ENCODE results near the gene IL4I1.
A peak's percentile ranks its signal among the peaks of the same experiment; 100 is the strongest.

Gene IL4I1

GRCh38 chr19:49848938-49849337 lies 47.7 kb downstream of the IL4I1 start:
- peaks cover 32 to 33% of the 10 kb centered on the region in 2 donors for H3K4me1 Mint-ChIP-seq (ENCODE audit: low read depth in 2 of 2)
- H3K9me3 Mint-ChIP-seq, result no peaks in the 10 kb centered on the region
- H3K4me3 Mint-ChIP-seq, result peak overlapping the region; percentile 34 to 49
- no peak overlapping the region for H3K27ac Mint-ChIP-seq
- H3K36me3 Mint-ChIP-seq (ENCODE audit: insufficient read depth), result peaks cover 10% of the 10 kb centered on the region
- no peaks in the 10 kb centered on the region for H3K27me3 Mint-ChIP-seq
- ATAC-seq (replicated peaks) (no peak), DNase-seq (no peak)

GRCh38 chr19:49847731-49848696 lies 48.7 kb downstream of the IL4I1 start:
- peaks cover 10% of the 10 kb centered on the region for H3K36me3 Mint-ChIP-seq (ENCODE audit: insufficient read depth)
- no peaks in the 10 kb centered on the region for H3K9me3 Mint-ChIP-seq
- ATAC-seq (replicated peaks) (no peak), DNase-seq (no peak)
- peak overlapping the region in 1 of 2 donors; percentile 31 for H3K4me3 Mint-ChIP-seq
- no peak overlapping the region for H3K27ac Mint-ChIP-seq
- H3K4me1 Mint-ChIP-seq (ENCODE audit: low read depth in 2 of 2), result peaks cover 28 to 30% of the 10 kb centered on the region in 2 donors
- H3K27me3 Mint-ChIP-seq, result no peaks in the 10 kb centered on the region

- Mint-ChIP-seq H3K27ac (no peak overlapping the region), H3K4me1 (ENCODE audit: low read depth in 2 of 2) (peaks cover 18 to 20% of the 10 kb centered on the region in 2 donors), H3K36me3 (ENCODE audit: insufficient read depth) (peaks cover 8% of the 10 kb centered on the region), H3K4me3 (no peak overlapping the region), H3K9me3 (no peaks in the 10 kb centered on the region), H3K27me3 (no peaks in the 10 kb centered on the region)
- no peak for DNase-seq
- no peak for ATAC-seq (replicated peaks)
Measured at GRCh38 chr19:49846408-49846807, 50.3 kb downstream of the IL4I1 start.

- H3K36me3 Mint-ChIP-seq (ENCODE audit: insufficient read depth), result peaks cover 7% of the 10 kb centered on the region
- no peaks in the 10 kb centered on the region for H3K9me3 Mint-ChIP-seq
- no peak for DNase-seq
- no peak for ATAC-seq (replicated peaks)
- H3K27me3 Mint-ChIP-seq, result no peaks in the 10 kb centered on the region
- no peak overlapping the region for H3K27ac Mint-ChIP-seq
- no peak overlapping the region for H3K4me3 Mint-ChIP-seq
- H3K4me1 Mint-ChIP-seq (ENCODE audit: low read depth in 2 of 2), result peaks cover 18 to 20% of the 10 kb centered on the region in 2 donors
Measured at GRCh38 chr19:49845414-49845813, 51.3 kb downstream of the IL4I1 start.

GRCh38 chr19:49844138-49845095 lies 52.3 kb downstream of the IL4I1 start:
- H3K4me3 Mint-ChIP-seq, result no peak overlapping the region
- no peak for DNase-seq

GRCh38 chr19:49843265-49843664 lies 53.4 kb downstream of the IL4I1 start:
- Mint-ChIP-seq H3K4me3 (no peak overlapping the region), H3K27ac (no peak overlapping the region), H3K4me1 (ENCODE audit: low read depth in 2 of 2) (peaks cover 4 to 5% of the 10 kb centered on the region in 2 donors), H3K9me3 (no peaks in the 10 kb centered on the region), H3K27me3 (no peaks in the 10 kb centered on the region), H3K36me3 (ENCODE audit: insufficient read depth) (peaks cover 6% of the 10 kb centered on the region)
- peak; percentile 54 for ATAC-seq (replicated peaks)
- no peak for DNase-seq

More at GRCh38 chr19:49844138-49845095, 52.3 kb downstream of the IL4I1 start:
- ATAC-seq (replicated peaks), result no peak
- Mint-ChIP-seq H3K27me3 (no peaks in the 10 kb centered on the region), H3K27ac (no peak overlapping the region), H3K4me1 (ENCODE audit: low read depth in 2 of 2) (peaks cover 12 to 14% of the 10 kb centered on the region in 2 donors), H3K36me3 (ENCODE audit: insufficient read depth) (peaks cover 3% of the 10 kb centered on the region), H3K9me3 (no peaks in the 10 kb centered on the region)

- DNase-seq, result no peak
- Mint-ChIP-seq H3K36me3 (ENCODE audit: insufficient read depth) (peaks cover 18% of the 10 kb centered on the region), H3K4me1 (ENCODE audit: low read depth in 2 of 2) (peaks cover 2 to 3% of the 10 kb centered on the region in 2 donors), H3K4me3 (no peak overlapping the region), H3K27me3 (no peaks in the 10 kb centered on the region), H3K9me3 (no peaks in the 10 kb centered on the region), H3K27ac (no peak overlapping the region)
- ATAC-seq (replicated peaks), result no peak
Measured at GRCh38 chr19:49840736-49841249, 55.9 kb downstream of the IL4I1 start.

GRCh38 chr19:49840321-49840720 lies 56.4 kb downstream of the IL4I1 start:
- peaks cover 18% of the 10 kb centered on the region for H3K36me3 Mint-ChIP-seq (ENCODE audit: insufficient read depth)
- H3K4me3 Mint-ChIP-seq, result no peak overlapping the region
- no peak overlapping the region for H3K27ac Mint-ChIP-seq
- DNase-seq (no peak), ATAC-seq (replicated peaks) (no peak)
- H3K4me1 Mint-ChIP-seq (ENCODE audit: low read depth in 2 of 2), result peaks cover 2 to 3% of the 10 kb centered on the region in 2 donors
- no peaks in the 10 kb centered on the region for H3K9me3 Mint-ChIP-seq
- H3K27me3 Mint-ChIP-seq, result no peaks in the 10 kb centered on the region

GRCh38 chr19:49839713-49840112 lies 57.0 kb downstream of the IL4I1 start:
- H3K36me3 Mint-ChIP-seq (ENCODE audit: insufficient read depth), result peaks cover 24% of the 10 kb centered on the region
- no peaks in the 10 kb centered on the region for H3K9me3 Mint-ChIP-seq
- H3K4me3 Mint-ChIP-seq, result no peak overlapping the region
- H3K27me3 Mint-ChIP-seq, result no peaks in the 10 kb centered on the region
- no peak overlapping the region for H3K27ac Mint-ChIP-seq
- H3K4me1 Mint-ChIP-seq (ENCODE audit: low read depth in 2 of 2), result peaks cover 2 to 3% of the 10 kb centered on the region in 2 donors
- DNase-seq, result no peak
- ATAC-seq (replicated peaks), result no peak

Data from effector memory CD8-positive, alpha-beta T cell (primary cell).